ENCODE measurements around the gene CAPN13. TPM values are rescaled to one million over a fixed set of nuclear protein-coding genes. Genes with fewer than 3 reads are reported as not detected.

CAPN13 gene
- total RNA-seq, 1 experiment from 2014 or later: 5.7 TPM

- no peak overlapping the region for H3K9ac ChIP-seq (ENCODE audit: extremely low read depth, insufficient read length, low read length)
- H3K79me2 ChIP-seq (ENCODE audit: insufficient read depth, low read length): no peaks in the 10 kb centered on the region
- Mint-ChIP-seq H3K36me3 (ENCODE audit: insufficient read depth in 1 of 3, low read depth in 3 of 3) (peaks cover 3 to 7% (median 3%) of the 10 kb centered on the region in 3 experiments; a peak in 6 of 7 replicates), H3K4me1 (peaks cover 14 to 18% of the 10 kb centered on the region in 2 experiments), H3K9me3 (peaks cover 13 to 15% of the 10 kb centered on the region in 2 experiments), H3K27ac (no peak overlapping the region), H3K27me3 (ENCODE audit: low read depth) (no peaks in the 10 kb centered on the region; the same call in 1 of the 2 replicates), H3K4me3 (no peak overlapping the region)
- H4K20me1 ChIP-seq (ENCODE audit: control insufficient read depth, insufficient read depth, insufficient read length): no peaks in the 10 kb centered on the region
- no CpG with 5 or more reads among the region's 9 CpGs for WGBS (ENCODE audit: extremely low coverage, insufficient read length, low lambda C conversion rate)
- H3K79me1 ChIP-seq (ENCODE audit: insufficient read depth, low read depth, low read length, poor library complexity, severe bottlenecking): no peaks in the 10 kb centered on the region
- no peaks in the 10 kb centered on the region for H3K23me2 ChIP-seq (ENCODE audit: insufficient read length, low read depth, low read length, poor library complexity, severe bottlenecking)
- H3K4ac ChIP-seq (ENCODE audit: low read depth, low read length): no peak overlapping the region
- DNase-seq: no peak
- no peaks in the 10 kb centered on the region for H3K9me3 ChIP-seq (ENCODE audit: control insufficient read depth, low read depth, low read length)
- no peak overlapping the region for H3K23ac ChIP-seq (ENCODE audit: insufficient read length, low read depth, low read length)
- H3K18ac ChIP-seq (ENCODE audit: insufficient read length, low read depth, low read length): no peak overlapping the region
- H2BK20ac ChIP-seq (ENCODE audit: low read depth, low read length, poor library complexity, severe bottlenecking): no peak overlapping the region
- H3K14ac ChIP-seq (ENCODE audit: insufficient read depth, low read length): no peak overlapping the region
- H3K4me2 ChIP-seq (ENCODE audit: insufficient read depth, insufficient read length, low read length): no peak overlapping the region
- no peak overlapping the region for H4K91ac ChIP-seq (ENCODE audit: insufficient read length, low read depth, low read length)
- H2BK5ac ChIP-seq (ENCODE audit: insufficient read length, low read length): no peak overlapping the region
- no peak overlapping the region for H4K8ac ChIP-seq (replicated peaks; ENCODE audit: insufficient read length, low read depth, low read length)
- H3K56ac ChIP-seq (ENCODE audit: insufficient read length, low read depth, low read length): no peak overlapping the region
- H3K4me1 ChIP-seq (ENCODE audit: insufficient read depth, low read length): no peaks in the 10 kb centered on the region; the same call in 1 of the 2 replicates
- H2AK5ac ChIP-seq (ENCODE audit: insufficient read length, low read length): no peak overlapping the region
- H2BK15ac ChIP-seq (ENCODE audit: low read depth, low read length): no peak overlapping the region
- H3K27ac ChIP-seq (ENCODE audit: insufficient read length, low read depth, low read length): no peak overlapping the region
- H2BK12ac ChIP-seq (ENCODE audit: insufficient read length, low read depth, low read length): no peak overlapping the region
- no peak overlapping the region for H2AFZ ChIP-seq (ENCODE audit: low read length)
- TF ChIP-seq CTCF (conservative IDR thresholded peaks at IDR 0.05): no peak
- H4K5ac ChIP-seq (ENCODE audit: insufficient read length, low read depth, low read length): no peak overlapping the region
- no peak overlapping the region for H3T11ph ChIP-seq (ENCODE audit: low read length)
- no peaks in the 10 kb centered on the region for H3K27me3 ChIP-seq (ENCODE audit: insufficient read depth, low read length)
- no peak overlapping the region for H2BK120ac ChIP-seq (ENCODE audit: low read depth, low read length, poor library complexity, severe bottlenecking)
Observed at GRCh38 chr2:30823452-30823851, 16.2 kb upstream of the CAPN13 start.
